Prostate gland (tissue), 2 donors: ENCODE measurements around the gene IQCM. TPM values are rescaled to one million over a fixed set of nuclear protein-coding genes. Genes with fewer than 3 reads are reported as not detected.

ENCODE experiments used
- DNase-seq: peaks from one replicate; pipeline ENCODE4 v3.0.0-alpha.2; 2019; ENCODE audit warnings: low spot score
- H3K27ac ChIP-seq, 2 donors: fragments of 200-600 bp; sonication (generic); 2 replicates each; pipeline ENCODE4 v1.5.1; 2017 to 2019
- H3K27me3 ChIP-seq: fragments of 200-600 bp; sonication (generic); replicated peaks from 2 replicates; pipeline ENCODE4 v1.5.1; 2019; ENCODE audit not compliant: insufficient read depth
- H3K36me3 ChIP-seq, 2 donors: fragments of 200-600 bp; sonication (generic); 1 replicate in 1 of 2; 2 replicates in 1 of 2; pipeline versions ENCODE4 v1.5.1 to v1.8.1; 2017 to 2019
- H3K4me1 ChIP-seq: fragments of 200-600 bp; sonication (generic); replicated peaks from 2 replicates; pipeline ENCODE4 v1.5.1; 2019
- H3K4me3 ChIP-seq, 2 donors: fragments of 200-600 bp; sonication (generic); 2 replicates each; pipeline ENCODE4 v1.5.1; 2017 to 2019
- H3K9me3 ChIP-seq: fragments of 200-600 bp; sonication (generic); 2 replicates; pipeline ENCODE4 v1.5.1; 2017
- POLR2A ChIP-seq: fragments of 450-650 bp; IDR thresholded peaks from one replicate; pipeline ENCODE4 v1.6.1; 2016; ENCODE audit warnings: antibody characterized with exemption, mild to moderate bottlenecking
- POLR2AphosphoS5 ChIP-seq: sonication (generic); formaldehyde crosslinking; IDR thresholded peaks from one replicate; pipeline ENCODE4 v1.6.1; 2017; ENCODE audit warnings: antibody characterized with exemption
- WGBS: methylation state at CpG from one replicate; pipeline ENCODE4 v1.1.5; 2018; 5-methylcytosine and 5-hydroxymethylcytosine counted together
- intact Hi-C: fragments of 100-400 bp; cut with DNase I; formaldehyde crosslinking; loops from one replicate; pipeline ENCODE4 v1.14.2; 2022
- total RNA-seq, 2 donors: library from RNA; depleted of rRNA; stranded (reverse); fragments of >200 nt; gene quantifications; one replicate each; pipeline ENCODE4 v1.1.0, GENCODE V29; 2016
- TF ChIP-seq, protein P1 (sequence below), 4 experiments: fragments of 200-600 bp in 2 of 4; fragments of 450-650 bp in 2 of 4; sonication (generic) in 2 of 4; IDR thresholded peaks; 1 replicate in 3 of 4; 2 replicates in 1 of 4; pipeline ENCODE4 v1.5.1; 2016 to 2019; ENCODE audit warnings: antibody characterized with exemption in 4 of 4, mild to moderate bottlenecking in 2 of 4, moderate library complexity in 2 of 4

IQCM gene
- total RNA-seq, 2 donors from 2014 or later, result not detected

- no peaks in the 10 kb centered on the region for H3K27me3 ChIP-seq
- no peaks in the 10 kb centered on the region for H3K36me3 ChIP-seq
- intact Hi-C loops, result no loop called here
- WGBS, result 59% methylated on average over 4 of the region's 4 CpGs
- no peaks in the 10 kb centered on the region for H3K4me1 ChIP-seq
- no peak overlapping the region for H3K4me3 ChIP-seq
- H3K9me3 ChIP-seq, result no peaks in the 10 kb centered on the region
- H3K27ac ChIP-seq, result no peak overlapping the region
- TF ChIP-seq POLR2AphosphoS5 (no peak), POLR2A (no peak)
- TF ChIP-seq, protein P1, sequence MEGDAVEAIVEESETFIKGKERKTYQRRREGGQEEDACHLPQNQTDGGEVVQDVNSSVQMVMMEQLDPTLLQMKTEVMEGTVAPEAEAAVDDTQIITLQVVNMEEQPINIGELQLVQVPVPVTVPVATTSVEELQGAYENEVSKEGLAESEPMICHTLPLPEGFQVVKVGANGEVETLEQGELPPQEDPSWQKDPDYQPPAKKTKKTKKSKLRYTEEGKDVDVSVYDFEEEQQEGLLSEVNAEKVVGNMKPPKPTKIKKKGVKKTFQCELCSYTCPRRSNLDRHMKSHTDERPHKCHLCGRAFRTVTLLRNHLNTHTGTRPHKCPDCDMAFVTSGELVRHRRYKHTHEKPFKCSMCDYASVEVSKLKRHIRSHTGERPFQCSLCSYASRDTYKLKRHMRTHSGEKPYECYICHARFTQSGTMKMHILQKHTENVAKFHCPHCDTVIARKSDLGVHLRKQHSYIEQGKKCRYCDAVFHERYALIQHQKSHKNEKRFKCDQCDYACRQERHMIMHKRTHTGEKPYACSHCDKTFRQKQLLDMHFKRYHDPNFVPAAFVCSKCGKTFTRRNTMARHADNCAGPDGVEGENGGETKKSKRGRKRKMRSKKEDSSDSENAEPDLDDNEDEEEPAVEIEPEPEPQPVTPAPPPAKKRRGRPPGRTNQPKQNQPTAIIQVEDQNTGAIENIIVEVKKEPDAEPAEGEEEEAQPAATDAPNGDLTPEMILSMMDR (IDR thresholded peaks at IDR 0.05), result no peak
- no peak for DNase-seq
Observed at GRCh38 chr4:149823769-149824221, 8.2 kb upstream of the IQCM start.

DNA sequence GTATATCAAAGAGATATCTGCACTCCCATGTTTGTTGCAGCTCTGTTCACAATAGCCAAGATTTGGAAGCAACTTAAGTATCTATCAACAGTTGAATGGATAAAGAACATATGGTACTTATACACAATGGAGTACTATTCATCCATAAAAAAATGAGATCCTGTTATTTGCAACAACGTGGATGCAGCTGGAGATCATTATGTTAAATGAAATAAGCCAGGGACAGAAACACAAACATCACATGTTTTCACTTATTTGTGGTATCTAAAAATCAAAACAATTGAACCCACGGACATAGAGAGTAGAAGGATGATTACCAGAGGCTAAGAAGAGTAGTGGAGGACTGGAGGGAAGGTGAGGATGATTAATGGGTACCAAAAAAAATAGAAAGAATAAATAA lies 14.2 kb downstream of the IQCM start:
- no peak overlapping the region for H3K27ac ChIP-seq
- H3K27me3 ChIP-seq, result no peaks in the 10 kb centered on the region
- WGBS, result 52% methylated on average over 2 of the region's 2 CpGs
- no peaks in the 10 kb centered on the region for H3K4me1 ChIP-seq
- TF ChIP-seq POLR2AphosphoS5, result no peak
- TF ChIP-seq, protein P1 (IDR thresholded peaks at IDR 0.05), result no peak
- no peak for TF ChIP-seq POLR2A
- intact Hi-C loops, result no loop called here
- H3K36me3 ChIP-seq, result no peaks in the 10 kb centered on the region
- no peaks in the 10 kb centered on the region for H3K9me3 ChIP-seq
- no peak overlapping the region for H3K4me3 ChIP-seq
- DNase-seq, result no peak

DNA sequence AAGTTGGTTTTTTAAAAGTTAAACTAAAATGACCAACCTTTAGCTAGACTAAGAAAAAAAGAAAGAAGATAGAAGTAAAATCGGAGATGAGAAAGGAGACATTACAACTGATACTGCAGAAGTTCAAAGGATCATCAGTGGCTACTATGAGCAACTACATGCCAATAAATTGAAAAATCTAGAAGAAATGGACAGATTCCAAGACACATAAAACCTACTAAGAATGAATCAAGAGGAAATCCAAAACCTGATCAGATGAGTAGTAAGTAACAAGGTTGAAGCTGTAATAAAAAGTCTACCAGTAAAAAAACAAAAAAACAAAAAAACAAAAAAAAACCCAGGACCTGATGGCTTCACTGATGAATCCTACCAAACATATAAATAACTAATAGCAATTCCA lies 16.1 kb downstream of the IQCM start:
- WGBS, result 73% methylated on average over 1 of the region's 1 CpG
- Histone ChIP-seq H3K4me1 (no peaks in the 10 kb centered on the region), H3K27ac (no peak overlapping the region), H3K4me3 (no peak overlapping the region), H3K27me3 (no peaks in the 10 kb centered on the region), H3K36me3 (no peaks in the 10 kb centered on the region), H3K9me3 (no peaks in the 10 kb centered on the region)
- TF ChIP-seq POLR2AphosphoS5, result no peak
- TF ChIP-seq, protein P1 (IDR thresholded peaks at IDR 0.05), result no peak
- TF ChIP-seq POLR2A, result no peak
- DNase-seq, result no peak
- intact Hi-C loops, result no loop called here

GRCh38 chr4:149796381-149796780 lies 19.3 kb downstream of the IQCM start:
- H3K4me3 ChIP-seq, result no peak overlapping the region
- H3K27ac ChIP-seq, result no peak overlapping the region
- DNase-seq, result no peak
- no peaks in the 10 kb centered on the region for H3K36me3 ChIP-seq
- H3K9me3 ChIP-seq, result no peaks in the 10 kb centered on the region
- TF ChIP-seq POLR2A (no peak), POLR2AphosphoS5 (no peak)
- TF ChIP-seq, protein P1 (IDR thresholded peaks at IDR 0.05), result no peak
- no peaks in the 10 kb centered on the region for H3K4me1 ChIP-seq
- intact Hi-C loops, result no loop called here
- no peaks in the 10 kb centered on the region for H3K27me3 ChIP-seq

GRCh38 chr4:149795256-149795655 lies 20.4 kb downstream of the IQCM start:
- Histone ChIP-seq H3K27ac (no peak overlapping the region), H3K4me1 (no peaks in the 10 kb centered on the region), H3K4me3 (no peak overlapping the region), H3K27me3 (no peaks in the 10 kb centered on the region), H3K9me3 (no peaks in the 10 kb centered on the region), H3K36me3 (no peaks in the 10 kb centered on the region)
- DNase-seq, result no peak
- intact Hi-C loops, result no loop called here
- 67% methylated on average over 4 of the region's 4 CpGs for whole genome bisulfite sequencing
- TF ChIP-seq POLR2A (no peak), POLR2AphosphoS5 (no peak)
- TF ChIP-seq, protein P1 (IDR thresholded peaks at IDR 0.05), result no peak
